ENCODE data around the gene TATDN2. TPM values are rescaled to one million over a fixed set of nuclear protein-coding genes. Genes with fewer than 3 reads are reported as not detected.

Gene TATDN2
- total RNA-seq, 4 donors from 2014 or later, result 22.7 to 59.7 (median 28.2) TPM

DNA sequence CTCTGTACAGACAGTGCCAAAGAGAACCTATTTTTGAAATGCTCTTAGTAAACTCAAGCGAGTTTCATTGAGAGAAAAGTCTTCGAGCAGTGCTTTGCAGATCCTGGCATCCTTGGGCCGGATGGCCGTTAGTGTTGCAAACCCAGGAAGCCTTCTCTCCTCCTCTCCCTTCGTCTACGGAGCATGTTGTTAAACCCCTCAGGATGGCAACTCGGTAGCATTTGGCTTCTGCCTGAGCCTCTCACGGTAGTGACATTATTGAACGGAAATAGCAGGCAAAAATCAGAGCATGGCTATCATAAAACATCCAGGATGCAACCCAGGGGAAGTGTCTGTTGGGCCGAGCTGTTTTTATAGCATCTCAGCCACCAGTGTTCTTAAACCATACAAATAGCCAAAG is 79.3 kb downstream of the TATDN2 start:
- in situ Hi-C loops (cut with MboI; ENCODE audit: low pct_ligation_motif_present in 1 of 4, low pct_unique_long_range_greater_than_20kb in 1 of 4, low sequenced_read_pairs in 3 of 4), result loop anchor here in 1 of 4 donors (25.0 kb wide), 1 partner anchor 410 kb away; no protein-coding TSS in a partner anchor
- WGBS, 2 donors (ENCODE audit: low coverage in 1 of 2), result 43 to 54% methylated on average over 10 of the region's 10 CpGs

DNA sequence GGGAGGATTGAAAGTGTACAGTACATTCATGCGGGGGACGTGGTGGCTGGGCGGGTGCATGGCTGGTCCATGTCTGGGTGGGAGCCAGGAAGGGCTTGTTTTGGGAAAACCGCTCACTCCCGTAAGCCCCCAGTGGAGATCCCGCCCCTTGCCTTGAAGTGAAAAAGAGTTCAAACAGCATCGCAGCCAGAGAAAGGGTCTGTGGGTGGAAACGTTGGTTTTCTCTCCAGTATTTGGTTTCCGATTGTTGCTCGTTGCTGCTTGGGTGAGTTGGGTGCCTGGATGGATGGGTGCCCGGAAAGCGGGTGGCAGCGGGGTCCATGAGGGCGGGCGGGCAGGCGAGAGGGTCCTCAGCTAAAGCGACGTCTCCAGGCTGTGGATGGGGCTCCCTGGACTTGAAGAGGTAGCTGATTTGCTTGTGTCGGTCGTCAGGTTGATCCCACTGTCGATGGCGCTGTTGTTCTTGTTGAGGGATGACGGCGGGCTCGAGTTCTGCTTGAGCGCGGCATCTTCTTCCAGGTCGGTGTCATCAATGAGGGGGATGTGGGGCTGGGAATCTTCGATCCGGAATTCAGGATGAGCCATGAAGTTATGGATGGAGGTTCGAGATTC is 80.3 kb downstream of the TATDN2 start:
- Histone ChIP-seq H3K27ac (no peak overlapping the region), H3K9me3 (no peaks in the 10 kb centered on the region), H3K27me3 (peaks cover 49% of the 10 kb centered on the region), H3K4me1 (no peaks in the 10 kb centered on the region), H3K4me3 (no peak overlapping the region), H3K36me3 (no peaks in the 10 kb centered on the region)
- TF ChIP-seq POLR2AphosphoS5 (IDR thresholded peaks at IDR 0.05), result no peak
- WGBS, 2 donors (ENCODE audit: low coverage in 1 of 2), result 20 to 59% methylated on average over 2 to 31 of the region's 31 CpGs
- no peak for DNase-seq
- in situ Hi-C loops (cut with MboI; ENCODE audit: low pct_ligation_motif_present in 1 of 4, low pct_unique_long_range_greater_than_20kb in 1 of 4, low sequenced_read_pairs in 3 of 4) (loop anchor here in 1 of 4 donors (25.0 kb wide), 1 partner anchor 409 kb away; no protein-coding TSS in a partner anchor), intact Hi-C loops (cut with DNase I; ENCODE audit: low total_unique reads) (no loop called here)

More for the DNA sequence above, 79.3 kb downstream of the TATDN2 start:
- H3K27ac ChIP-seq, result no peak overlapping the region
- H3K9me3 ChIP-seq, result no peaks in the 10 kb centered on the region
- no peaks in the 10 kb centered on the region for H3K36me3 ChIP-seq
- peaks cover 49% of the 10 kb centered on the region for H3K27me3 ChIP-seq
- H3K4me1 ChIP-seq, result no peaks in the 10 kb centered on the region
- no peak overlapping the region for H3K4me3 ChIP-seq
- no peak for DNase-seq
- TF ChIP-seq EP300 (IDR thresholded peaks at IDR 0.05; ENCODE audit: low read depth) (no peak), POLR2AphosphoS5 (IDR thresholded peaks at IDR 0.05) (no peak), POLR2A (IDR thresholded peaks at IDR 0.05) (no peak)
- TF ChIP-seq, protein P1, sequence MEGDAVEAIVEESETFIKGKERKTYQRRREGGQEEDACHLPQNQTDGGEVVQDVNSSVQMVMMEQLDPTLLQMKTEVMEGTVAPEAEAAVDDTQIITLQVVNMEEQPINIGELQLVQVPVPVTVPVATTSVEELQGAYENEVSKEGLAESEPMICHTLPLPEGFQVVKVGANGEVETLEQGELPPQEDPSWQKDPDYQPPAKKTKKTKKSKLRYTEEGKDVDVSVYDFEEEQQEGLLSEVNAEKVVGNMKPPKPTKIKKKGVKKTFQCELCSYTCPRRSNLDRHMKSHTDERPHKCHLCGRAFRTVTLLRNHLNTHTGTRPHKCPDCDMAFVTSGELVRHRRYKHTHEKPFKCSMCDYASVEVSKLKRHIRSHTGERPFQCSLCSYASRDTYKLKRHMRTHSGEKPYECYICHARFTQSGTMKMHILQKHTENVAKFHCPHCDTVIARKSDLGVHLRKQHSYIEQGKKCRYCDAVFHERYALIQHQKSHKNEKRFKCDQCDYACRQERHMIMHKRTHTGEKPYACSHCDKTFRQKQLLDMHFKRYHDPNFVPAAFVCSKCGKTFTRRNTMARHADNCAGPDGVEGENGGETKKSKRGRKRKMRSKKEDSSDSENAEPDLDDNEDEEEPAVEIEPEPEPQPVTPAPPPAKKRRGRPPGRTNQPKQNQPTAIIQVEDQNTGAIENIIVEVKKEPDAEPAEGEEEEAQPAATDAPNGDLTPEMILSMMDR (IDR thresholded peaks at IDR 0.05), result no peak
- intact Hi-C loops (cut with DNase I; ENCODE audit: low total_unique reads), result no loop called here

DNA sequence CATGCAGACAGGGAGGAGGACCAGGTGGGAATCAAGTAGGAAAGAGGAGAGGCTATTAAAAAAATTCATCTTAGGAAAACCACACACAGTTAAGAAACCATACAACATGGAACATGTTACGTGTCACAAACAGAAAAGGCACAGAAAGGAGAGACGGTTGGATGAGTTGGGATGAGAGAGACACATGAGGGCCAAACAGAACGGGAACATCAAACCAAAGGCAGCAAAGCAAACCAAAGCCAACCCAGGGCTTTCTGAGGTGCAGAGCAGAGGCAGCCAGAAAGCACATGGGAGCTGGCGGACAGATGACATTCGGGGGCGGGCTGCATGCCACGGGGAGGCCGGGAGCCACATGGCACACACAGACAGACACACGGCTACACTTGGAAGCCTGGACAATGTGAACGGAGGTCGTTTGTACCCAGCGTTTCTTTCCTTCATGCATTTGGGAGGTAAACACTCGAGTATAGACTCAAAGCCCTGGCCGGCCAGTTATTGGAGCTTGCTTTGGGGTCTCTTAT is 81.3 kb downstream of the TATDN2 start:
- Histone ChIP-seq H3K4me3 (no peak overlapping the region), H3K4me1 (no peaks in the 10 kb centered on the region), H3K36me3 (no peaks in the 10 kb centered on the region), H3K27me3 (peaks cover 49% of the 10 kb centered on the region), H3K9me3 (no peaks in the 10 kb centered on the region), H3K27ac (no peak overlapping the region)
- no peak for DNase-seq
- intact Hi-C loops (cut with DNase I; ENCODE audit: low total_unique reads), result no loop called here
- WGBS, 2 donors (ENCODE audit: low coverage in 1 of 2), result 61 to 71% methylated on average over 4 to 14 of the region's 14 CpGs
- in situ Hi-C loops (cut with MboI; ENCODE audit: low pct_ligation_motif_present in 1 of 4, low pct_unique_long_range_greater_than_20kb in 1 of 4, low sequenced_read_pairs in 3 of 4), result loop anchor here in 1 of 4 donors (25.0 kb wide), 1 partner anchor 408 kb away; no protein-coding TSS in a partner anchor
- no peak for TF ChIP-seq POLR2AphosphoS5 (IDR thresholded peaks at IDR 0.05)
- TF ChIP-seq EP300 (IDR thresholded peaks at IDR 0.05; ENCODE audit: low read depth), result no peak
- TF ChIP-seq POLR2A (IDR thresholded peaks at IDR 0.05), result no peak
- TF ChIP-seq, protein P1 (IDR thresholded peaks at IDR 0.05), result no peak

DNA sequence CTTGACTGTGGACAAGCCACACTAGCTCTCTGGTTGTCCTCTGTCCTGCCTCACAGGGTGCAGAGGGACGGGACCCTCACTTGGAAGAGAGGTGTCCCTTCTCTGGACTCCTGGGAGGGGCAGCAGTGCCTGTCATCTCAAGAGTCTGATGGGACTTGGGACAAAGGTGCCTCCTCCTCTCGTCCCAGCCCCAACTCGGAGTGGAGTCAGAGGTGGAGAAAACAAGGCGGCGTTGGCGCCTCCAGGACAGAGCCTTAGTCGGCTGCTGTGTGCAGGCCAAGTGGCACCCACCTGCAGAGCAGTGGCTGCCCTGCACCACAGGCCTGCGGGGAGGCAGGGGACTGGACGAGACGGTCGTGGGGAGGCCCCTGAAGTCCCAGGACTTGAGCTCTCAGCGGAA is 82.1 kb downstream of the TATDN2 start:
- no peaks in the 10 kb centered on the region for H3K36me3 ChIP-seq
- no peaks in the 10 kb centered on the region for H3K9me3 ChIP-seq
- no peak overlapping the region for H3K27ac ChIP-seq
- no peak overlapping the region for H3K4me3 ChIP-seq
- H3K4me1 ChIP-seq, result no peaks in the 10 kb centered on the region
- peaks cover 49% of the 10 kb centered on the region for H3K27me3 ChIP-seq
- WGBS, 2 donors (ENCODE audit: low coverage in 1 of 2), result 79% methylated on average over 12 of the region's 12 CpGs; no CpG with 5 or more reads in 1 of the 2 donors
- intact Hi-C loops (cut with DNase I; ENCODE audit: low total_unique reads), result no loop called here
- in situ Hi-C loops (cut with MboI; ENCODE audit: low pct_ligation_motif_present in 1 of 4, low pct_unique_long_range_greater_than_20kb in 1 of 4, low sequenced_read_pairs in 3 of 4), result loop anchor here in 1 of 4 donors (25.0 kb wide), 1 partner anchor 407 kb away; no protein-coding TSS in a partner anchor
- TF ChIP-seq, protein P1 (IDR thresholded peaks at IDR 0.05), result no peak
- no peak for TF ChIP-seq POLR2A (IDR thresholded peaks at IDR 0.05)
- TF ChIP-seq EP300 (IDR thresholded peaks at IDR 0.05; ENCODE audit: low read depth), result no peak
- no peak for TF ChIP-seq POLR2AphosphoS5 (IDR thresholded peaks at IDR 0.05)
- DNase-seq, result no peak

Small RNA genes within 50 kb of the gene (small RNA-seq; reads per million reads assigned to genes)
- gene MIR378B (0.24 to 2.8 (median 0.66) reads per million in 4 donors), gene RF02126 (0 reads per million in 4 donors)

Other genes starting within 250 kb of the TATDN2 start
- gene FANCD2, start 222.0 kb upstream of the TATDN2 start, total RNA-seq, result 10 to 100 TPM in 1 of 4 donors, 1 to 10 TPM in 2, under 1 TPM in 1; 0.80 to 43.0 (median 4.9) TPM
- gene FANCD2OS, start 140.2 kb upstream of the TATDN2 start, total RNA-seq, result not detected
- 10 to 100 TPM; 37.0 to 88.8 (median 72.5) TPM for gene BRK1, start 132.8 kb upstream of the TATDN2 start, total RNA-seq
- 10 to 100 TPM; 23.9 to 48.4 (median 34.6) TPM for gene VHL, start 106.7 kb upstream of the TATDN2 start, total RNA-seq
- 1 to 10 TPM in 3 of 4 donors, under 1 TPM in 1; 0.20 to 4.9 (median 3.4) TPM for gene IRAK2, start 83.5 kb upstream of the TATDN2 start, total RNA-seq
- gene GHRL, start 44.5 kb downstream of the TATDN2 start, total RNA-seq, result 1 to 10 TPM in 1 of 4 donors, under 1 TPM in 1, not detected in 2; 0.55 to 8.2 TPM
- 100 to 1,000 TPM; 106 to 181 (median 164) TPM for gene SEC13, start 72.7 kb downstream of the TATDN2 start, total RNA-seq

All from transverse colon (tissue), 4 donors.